SK-MEL-5 (cell line): ENCODE results near the gene LRBA. TPM values are rescaled to one million over a fixed set of nuclear protein-coding genes. Genes with fewer than 3 reads are reported as not detected.
A peak's percentile ranks its signal among the peaks of the same experiment; 100 is the strongest.
"Not testable (repeated sequence)": the region's sequence is repeated elsewhere in the genome, so short reads cannot be mapped to it uniquely, and the experiment has no call there.

Experiments used
- DNase-seq: peaks from one replicate; pipeline ENCODE4 v3.0.0-alpha.2; 2016; ENCODE audit warnings: low read depth, low spot score
- in situ Hi-C: cut with HindIII; loops from 2 replicates; pipeline ENCODE4 v1.10.0; 2016; ENCODE audit warnings: low sequenced_read_pairs, high pct_unique_total_duplicates, low pct_unique_long_range_greater_than_20kb
- total RNA-seq: library from RNA; depleted of rRNA; stranded (reverse); fragments of >200 nt; shearing (Covaris generic); gene quantifications from 2 replicates; pipeline ENCODE4 v1.2.3, GENCODE V29; 2014

Gene LRBA
- total RNA-seq, 1 experiment from 2014 or later, result 31.0 TPM

GRCh38 chr4:150986085-150986484, 29.0 kb downstream of the LRBA start:
- in situ Hi-C loops, result no loop called here

DNA sequence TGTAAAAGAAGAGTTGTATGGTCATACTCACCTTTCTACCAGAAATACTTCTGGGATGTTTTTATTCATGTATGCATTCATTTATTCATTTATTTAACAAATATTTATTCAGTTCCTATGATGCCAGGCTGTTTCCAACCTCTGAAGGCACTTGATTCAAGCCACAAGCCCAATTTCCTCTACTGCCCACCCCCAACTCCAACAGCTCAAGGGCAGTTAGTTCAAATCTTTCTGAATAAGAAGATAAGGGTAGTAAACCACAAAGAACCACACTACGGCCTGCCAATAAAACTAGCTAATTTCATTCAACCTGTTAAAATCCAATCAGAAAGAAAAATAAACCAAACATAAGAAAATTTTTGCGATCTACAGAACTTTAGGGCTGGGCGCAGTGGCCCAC, 31.2 kb downstream of the LRBA start:
- DNase-seq, result no peak
- in situ Hi-C loops, result no loop called here

More at GRCh38 chr4:150986085-150986484, 29.0 kb downstream of the LRBA start:
- no peak for DNase-seq

DNA sequence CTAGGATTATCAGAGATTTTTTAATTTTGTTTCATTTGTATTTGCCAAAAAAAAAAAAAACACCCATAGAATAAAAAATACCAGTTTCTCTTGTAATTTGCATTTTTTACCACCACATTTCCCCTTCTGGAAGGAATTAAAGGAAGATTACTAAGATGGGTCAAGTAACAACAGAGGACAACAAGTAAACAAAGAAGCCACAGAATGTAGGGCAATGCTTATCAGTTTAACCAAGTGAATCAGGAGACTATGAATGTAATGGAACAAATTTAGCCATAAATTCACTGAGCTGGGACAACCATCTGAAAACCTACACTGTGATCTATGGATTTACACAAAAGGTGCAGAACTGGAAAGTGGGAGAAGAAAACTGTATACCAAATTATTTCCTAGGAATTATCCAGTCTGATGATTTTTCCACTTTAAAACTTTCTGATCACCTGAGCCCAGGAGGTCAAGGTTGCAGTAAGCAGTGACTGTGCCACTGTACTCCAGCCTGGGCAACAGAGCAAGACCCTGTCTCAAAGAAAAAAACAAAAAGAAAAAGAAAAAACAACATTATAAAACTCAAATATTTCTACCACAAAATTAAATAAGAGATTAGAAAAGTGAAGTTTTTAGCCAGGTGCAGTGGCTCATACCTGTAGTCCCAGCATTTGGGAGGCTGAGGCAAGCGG, 32.4 kb downstream of the LRBA start:
- peak; percentile 12 for DNase-seq
- in situ Hi-C loops, result no loop called here

DNA sequence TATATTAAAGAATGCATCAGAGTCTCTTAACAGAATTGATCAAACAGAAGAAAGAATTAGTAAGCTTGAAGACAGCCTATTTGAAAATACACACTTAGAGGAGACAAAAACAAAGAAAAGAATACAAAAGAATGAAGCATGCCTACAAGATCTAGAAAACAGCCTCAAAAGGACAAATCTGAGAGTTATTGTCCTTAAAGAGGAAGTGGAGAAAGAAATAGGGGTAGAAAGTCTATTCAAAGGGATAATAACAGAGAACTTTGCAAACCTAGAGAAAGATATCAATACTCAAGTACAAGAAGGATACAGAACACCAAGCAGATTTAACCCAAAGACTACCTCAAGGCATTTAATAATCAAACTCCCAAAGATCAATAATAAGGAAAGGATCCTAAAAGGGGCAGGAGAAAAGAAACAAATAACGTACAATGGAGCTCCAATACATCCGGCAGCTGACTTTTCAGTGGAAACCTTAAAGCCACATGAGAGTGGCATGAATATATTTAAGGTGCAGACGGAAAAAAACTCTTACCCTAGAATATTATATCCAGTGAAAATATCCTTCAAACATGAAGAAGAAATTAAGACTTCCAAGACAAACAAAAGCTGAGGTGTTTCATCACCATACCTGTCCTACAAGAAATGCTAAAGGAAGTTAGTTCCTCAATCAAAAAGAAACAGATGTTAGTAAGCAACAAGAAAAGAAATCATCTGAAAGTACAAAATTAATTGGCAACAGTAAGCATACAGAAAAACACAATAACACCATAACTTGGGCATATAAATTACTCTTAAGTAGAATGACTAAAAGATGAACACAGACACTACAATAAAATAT, 36.1 kb downstream of the LRBA start:
- no peak for DNase-seq
- in situ Hi-C loops, result no loop called here

DNA sequence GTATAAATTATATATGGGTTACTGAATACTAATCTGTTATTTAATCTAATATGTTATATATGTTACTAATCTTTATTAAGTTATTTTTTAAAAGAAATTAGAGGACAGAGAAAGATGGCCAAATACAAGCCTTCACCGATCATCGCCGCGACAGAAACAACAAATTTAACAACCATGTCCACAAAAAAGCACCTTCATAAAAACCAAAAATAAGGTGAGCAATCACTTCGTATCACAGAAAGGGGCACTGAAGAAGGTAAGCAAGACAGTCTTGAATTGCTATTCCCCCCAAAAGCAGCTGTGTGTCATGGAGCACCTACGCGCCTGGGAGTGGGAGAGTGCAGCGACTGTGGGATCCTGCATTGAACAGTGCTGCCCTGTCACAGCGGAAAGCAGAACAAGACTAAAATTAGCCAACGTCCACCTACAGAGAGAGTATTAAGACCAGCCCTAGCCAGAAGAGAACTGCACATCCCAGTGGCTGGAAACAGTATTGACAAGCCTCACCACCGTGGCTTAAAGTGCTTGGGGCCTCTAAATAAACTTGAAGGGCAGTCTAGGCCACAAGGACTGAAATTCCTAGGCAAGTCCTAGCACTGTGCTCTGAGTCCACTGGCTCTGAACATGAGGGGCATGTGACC, 38.5 kb downstream of the LRBA start:
- DNase-seq, result peak; percentile 6
- in situ Hi-C loops, result no loop called here

DNA sequence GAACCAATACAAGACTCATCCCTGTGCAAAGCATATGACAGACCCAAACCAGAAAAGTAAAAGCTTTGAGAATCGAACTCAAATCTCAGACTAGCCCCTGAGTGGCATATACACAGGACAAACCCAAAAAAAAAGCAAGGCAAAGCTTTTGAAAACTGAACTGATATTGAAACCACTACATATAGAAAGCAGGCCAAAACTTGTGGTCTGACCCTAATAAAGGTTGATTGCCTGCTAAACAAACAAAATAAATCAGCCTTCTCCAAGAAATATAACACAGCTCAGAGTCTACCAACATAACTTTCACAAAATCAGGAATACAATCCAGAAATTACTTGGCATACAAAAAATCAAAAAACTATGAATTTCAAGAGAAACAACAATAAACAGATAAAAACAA, 40.3 kb downstream of the LRBA start:
- no peak for DNase-seq
- in situ Hi-C loops, result no loop called here

GRCh38 chr4:150974252-150974640, 40.8 kb downstream of the LRBA start:
- no peak for DNase-seq
- in situ Hi-C loops, result no loop called here

GRCh38 chr4:150973626-150974251, 41.3 kb downstream of the LRBA start:
- no peak for DNase-seq
- in situ Hi-C loops, result no loop called here

DNA sequence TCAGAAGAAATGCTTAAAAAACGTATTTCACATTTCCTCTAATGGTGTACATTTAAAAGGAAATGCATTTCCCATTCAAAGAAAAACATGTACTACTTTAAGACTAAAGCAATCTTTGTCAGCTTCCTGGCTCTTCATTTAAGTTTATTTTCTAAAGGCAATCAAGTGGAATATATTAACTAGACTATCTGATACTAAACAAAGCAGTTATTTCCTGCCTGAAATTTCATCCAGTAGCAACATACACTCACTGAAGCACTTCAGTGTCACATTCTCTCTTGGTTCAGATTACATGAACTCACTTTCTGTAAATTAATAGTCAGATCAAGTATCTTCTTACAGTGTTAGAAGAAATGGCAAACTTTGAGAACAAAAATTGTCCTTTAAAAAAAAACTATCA, 42.5 kb downstream of the LRBA start:
- no peak for DNase-seq
- in situ Hi-C loops, result no loop called here

DNA sequence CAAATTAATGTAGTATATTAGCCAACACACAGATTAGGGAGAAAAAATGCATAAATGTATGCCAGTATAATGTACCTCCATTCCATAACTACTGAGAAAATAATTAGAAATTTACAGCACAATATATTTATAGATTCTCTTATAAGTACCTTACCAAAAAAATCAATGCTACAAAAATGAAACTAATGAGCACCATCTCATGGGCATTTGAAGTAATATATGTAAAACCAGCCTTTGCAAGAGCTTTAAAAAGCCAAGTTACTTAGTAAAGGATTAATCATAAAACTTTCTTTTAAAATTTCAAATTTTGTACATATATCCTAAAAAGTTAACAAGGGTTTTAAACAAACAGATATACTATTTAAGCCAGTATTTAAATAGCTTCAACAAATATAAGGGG, 43.2 kb downstream of the LRBA start:
- DNase-seq, result no peak
- in situ Hi-C loops, result no loop called here

DNA sequence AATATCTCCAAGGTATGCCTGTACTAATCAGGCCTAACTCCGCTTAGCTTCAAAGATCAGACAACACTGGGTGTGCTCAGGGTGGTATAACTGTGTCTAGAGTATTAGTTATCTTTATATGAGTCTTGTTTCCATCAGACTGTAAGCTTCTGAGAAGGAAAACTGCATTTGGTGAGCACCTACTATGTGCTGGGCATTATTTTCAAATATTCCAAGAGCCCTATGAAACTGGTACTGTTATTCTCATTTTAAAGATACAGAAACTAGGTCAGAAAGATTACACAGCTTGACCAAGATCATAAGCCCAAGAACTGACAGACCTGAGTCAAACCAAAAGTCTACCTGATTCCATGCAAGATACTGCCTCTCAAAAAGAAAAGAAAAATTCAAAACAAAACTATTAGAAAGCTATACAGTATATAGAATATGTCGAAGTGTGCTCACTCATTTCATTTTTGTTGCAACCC, 44.4 kb downstream of the LRBA start:
- in situ Hi-C loops, result no loop called here
- DNase-seq, result no peak

- DNase-seq, result no peak
- in situ Hi-C loops, result no loop called here
Observed at GRCh38 chr4:150964754-150965153, 50.3 kb downstream of the LRBA start.

DNA sequence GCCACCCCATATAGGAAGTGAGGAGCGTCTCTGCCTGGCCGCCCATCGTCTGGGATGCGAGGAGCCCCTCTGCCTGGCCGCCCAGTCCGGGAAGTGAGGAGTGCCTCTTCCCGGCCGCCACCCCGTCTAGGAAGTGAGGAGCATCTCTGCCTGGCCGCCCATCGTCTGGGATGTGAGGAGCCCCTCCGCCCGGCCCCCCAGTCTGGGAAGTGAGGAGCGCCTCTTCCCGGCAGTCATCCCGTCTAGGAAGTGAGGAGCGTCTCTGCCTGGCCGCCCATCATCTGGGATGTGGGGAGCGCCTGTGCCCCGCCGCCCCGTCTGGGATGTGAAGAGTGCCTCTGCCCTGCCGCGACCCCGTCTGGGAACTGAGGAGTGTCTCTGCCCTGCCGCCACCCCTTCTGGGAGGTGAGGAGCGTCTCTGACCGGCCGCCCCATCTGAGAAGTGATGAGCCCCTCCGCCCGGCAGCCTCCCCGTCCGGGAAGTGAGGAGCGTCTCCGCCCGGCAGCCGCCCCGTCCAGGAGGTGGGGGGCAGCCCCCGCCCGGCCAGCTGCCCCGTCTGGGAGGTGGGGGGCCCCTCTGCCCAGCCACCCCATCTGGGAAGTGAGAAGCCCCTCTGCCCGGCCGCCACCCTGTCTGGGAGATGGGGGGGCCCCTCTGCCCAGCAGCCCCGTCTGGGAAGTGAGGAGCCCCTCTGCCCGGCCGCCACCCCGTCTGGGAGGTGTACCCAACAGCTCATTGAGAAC, 51.3 kb downstream of the LRBA start:
- in situ Hi-C loops, DNase-seq: not testable (repeated sequence)

DNA sequence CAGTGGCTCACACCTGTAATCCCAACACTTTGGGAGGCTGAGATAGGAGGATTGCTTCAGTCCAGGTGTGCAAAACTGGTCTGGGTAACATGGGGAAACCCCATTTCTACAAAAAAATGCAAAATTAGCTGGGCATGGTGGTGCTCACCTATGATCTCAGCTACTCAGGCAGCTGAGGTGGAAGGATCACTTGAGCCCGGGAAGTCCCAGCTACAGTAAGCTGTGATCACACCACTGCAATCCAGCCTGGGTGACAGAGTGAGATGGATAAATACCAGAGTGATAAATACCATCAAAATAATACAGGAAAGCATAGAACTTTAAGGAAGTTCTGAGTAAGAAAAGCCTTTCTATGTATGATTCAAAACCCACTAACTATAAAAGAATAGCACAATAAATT, 52.8 kb downstream of the LRBA start:
- no peak for DNase-seq
- in situ Hi-C loops, result no loop called here

DNA sequence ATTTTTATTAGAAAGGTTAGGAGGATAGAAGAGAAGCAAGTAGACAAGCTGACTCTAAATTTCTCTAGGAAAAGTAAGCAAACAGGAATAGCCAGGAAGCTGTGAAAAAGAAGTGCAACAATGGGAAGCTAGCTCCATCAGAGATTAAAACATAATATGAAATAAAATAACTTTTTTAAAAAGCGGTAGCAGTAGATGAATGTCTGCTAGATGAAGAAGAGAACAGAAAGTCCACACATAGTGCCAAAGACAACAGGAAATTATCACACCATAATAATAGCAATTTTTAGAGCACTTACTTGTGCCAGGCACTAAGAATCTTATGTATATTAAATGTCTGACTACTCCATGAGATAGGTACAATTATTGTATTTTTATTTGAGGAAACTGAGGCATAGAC, 53.5 kb downstream of the LRBA start:
- in situ Hi-C loops, result no loop called here
- no peak for DNase-seq

DNA sequence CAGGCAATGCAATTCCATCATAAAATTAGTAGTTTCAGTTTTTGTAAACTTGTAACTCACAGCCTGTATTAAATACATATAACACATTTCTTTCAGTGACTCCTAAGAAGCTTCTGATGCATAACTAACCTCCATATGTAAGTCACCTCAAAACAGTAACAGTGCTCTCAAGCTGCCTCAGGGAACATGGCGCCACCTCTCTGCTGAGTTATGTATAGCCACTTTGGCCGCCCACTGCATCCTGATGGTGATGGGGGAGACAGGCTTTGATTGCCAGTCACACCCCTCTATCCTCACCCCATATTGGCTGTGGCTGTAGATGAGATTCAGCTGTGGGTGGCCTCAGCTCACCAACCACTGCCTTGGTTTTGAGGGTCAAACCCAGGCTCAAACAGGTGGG, 54.3 kb downstream of the LRBA start:
- peak; percentile 49 for DNase-seq
- in situ Hi-C loops, result no loop called here

DNA sequence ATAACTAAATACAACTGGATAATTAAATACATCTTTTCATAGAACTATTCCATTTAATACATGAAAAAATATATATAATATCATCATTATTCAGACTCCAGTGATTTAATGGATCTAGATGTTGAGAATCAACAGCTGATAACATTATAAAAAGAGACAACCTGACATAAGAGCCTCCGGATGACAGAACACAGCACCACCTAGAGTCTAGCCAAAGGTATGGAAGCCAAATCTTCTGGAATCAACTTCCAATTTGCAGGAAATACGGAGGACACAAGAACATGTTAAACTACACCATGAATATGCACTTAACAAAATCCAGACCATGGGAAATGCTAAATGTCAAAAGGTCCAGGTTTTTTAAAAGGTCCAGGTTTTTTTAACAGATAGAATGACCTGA, 55.0 kb downstream of the LRBA start:
- peak; percentile 65 for DNase-seq
- in situ Hi-C loops, result no loop called here
